ENCODE data around the gene DCDC1.

Gene DCDC1

GRCh38 chr11:31096191-31096805, 273.2 kb downstream of the DCDC1 start:
- DNase-seq: no peak

- DNase-seq: no peak
These were observed 276.9 kb downstream of the DCDC1 start for GRCh38 chr11:31092638-31093037.

- no peak for DNase-seq
These were observed 280.4 kb downstream of the DCDC1 start for GRCh38 chr11:31089117-31089516.

GRCh38 chr11:31069447-31070205, 299.9 kb downstream of the DCDC1 start:
- no peak for DNase-seq

GRCh38 chr11:31060880-31061279, 308.7 kb downstream of the DCDC1 start:
- DNase-seq: no peak

- no peak for DNase-seq
These were observed 310.0 kb downstream of the DCDC1 start for GRCh38 chr11:31059529-31059928.

- no peak for DNase-seq
These were observed 319.3 kb downstream of the DCDC1 start for GRCh38 chr11:31050061-31050765.

- no peak for DNase-seq
These were observed 324.2 kb downstream of the DCDC1 start for GRCh38 chr11:31045335-31045734.

GRCh38 chr11:31030138-31030792, 339.3 kb downstream of the DCDC1 start:
- no peak for DNase-seq

GRCh38 chr11:31026315-31026714, 343.2 kb downstream of the DCDC1 start:
- no peak for DNase-seq

- no peak for DNase-seq
These were observed 347.5 kb downstream of the DCDC1 start for GRCh38 chr11:31022080-31022479.

GRCh38 chr11:31019786-31020185, 349.8 kb downstream of the DCDC1 start:
- DNase-seq: no peak

GRCh38 chr11:31005202-31005601, 364.3 kb downstream of the DCDC1 start:
- DNase-seq: no peak

- DNase-seq: no peak
These were observed 368.1 kb downstream of the DCDC1 start for GRCh38 chr11:31001427-31001826.

- DNase-seq: no peak
These were observed 369.2 kb downstream of the DCDC1 start for GRCh38 chr11:31000381-31000780.

- no peak for DNase-seq
These were observed 377.1 kb downstream of the DCDC1 start for GRCh38 chr11:30992513-30992849.

- no peak for DNase-seq
These were observed 377.6 kb downstream of the DCDC1 start for GRCh38 chr11:30991802-30992512.

- DNase-seq: no peak
These were observed 378.2 kb downstream of the DCDC1 start for GRCh38 chr11:30991376-30991775.

GRCh38 chr11:30990625-30991296, 378.8 kb downstream of the DCDC1 start:
- DNase-seq: no peak

GRCh38 chr11:30987819-30988218, 381.7 kb downstream of the DCDC1 start:
- no peak for DNase-seq

GRCh38 chr11:30985536-30985935, 384.0 kb downstream of the DCDC1 start:
- DNase-seq: no peak

- DNase-seq: no peak
These were observed 384.7 kb downstream of the DCDC1 start for GRCh38 chr11:30984827-30985226.
